Right ventricle myocardium superior (tissue), 1 donor: ENCODE measurements around the gene CACNG4. TPM values are rescaled to one million over a fixed set of nuclear protein-coding genes. Genes with fewer than 3 reads are reported as not detected.

Experiments
- ATAC-seq: fragments of 200-7000 bp; cut with Tn5 transposase; one replicate; pipeline ENCODE4 v1.9.1; 2020; ENCODE audit warnings: mild to moderate bottlenecking; ENCODE audit not compliant: poor library complexity
- DNase-seq: peaks from one replicate; pipeline ENCODE4 v3.0.0-alpha.2; 2020
- intact Hi-C: fragments of 100-400 bp; cut with DNase I; formaldehyde crosslinking; loops from one replicate; pipeline ENCODE4 v1.11.2; 2022
- total RNA-seq: library from RNA; stranded (reverse); fragmentation: NEBNext Ultra II Directional; extraction: Animal tissue kit (Norgen Biotek cat#: 25700); gene quantifications from one replicate; pipeline ENCODE4 v1.2.1, GENCODE V29; 2021
- donor health status: DM: no; HTN: yes; CAD: no; lungs with severe emphysema.

Gene CACNG4
- total RNA-seq, 1 donor from 2014 or later = not detected

DNA sequence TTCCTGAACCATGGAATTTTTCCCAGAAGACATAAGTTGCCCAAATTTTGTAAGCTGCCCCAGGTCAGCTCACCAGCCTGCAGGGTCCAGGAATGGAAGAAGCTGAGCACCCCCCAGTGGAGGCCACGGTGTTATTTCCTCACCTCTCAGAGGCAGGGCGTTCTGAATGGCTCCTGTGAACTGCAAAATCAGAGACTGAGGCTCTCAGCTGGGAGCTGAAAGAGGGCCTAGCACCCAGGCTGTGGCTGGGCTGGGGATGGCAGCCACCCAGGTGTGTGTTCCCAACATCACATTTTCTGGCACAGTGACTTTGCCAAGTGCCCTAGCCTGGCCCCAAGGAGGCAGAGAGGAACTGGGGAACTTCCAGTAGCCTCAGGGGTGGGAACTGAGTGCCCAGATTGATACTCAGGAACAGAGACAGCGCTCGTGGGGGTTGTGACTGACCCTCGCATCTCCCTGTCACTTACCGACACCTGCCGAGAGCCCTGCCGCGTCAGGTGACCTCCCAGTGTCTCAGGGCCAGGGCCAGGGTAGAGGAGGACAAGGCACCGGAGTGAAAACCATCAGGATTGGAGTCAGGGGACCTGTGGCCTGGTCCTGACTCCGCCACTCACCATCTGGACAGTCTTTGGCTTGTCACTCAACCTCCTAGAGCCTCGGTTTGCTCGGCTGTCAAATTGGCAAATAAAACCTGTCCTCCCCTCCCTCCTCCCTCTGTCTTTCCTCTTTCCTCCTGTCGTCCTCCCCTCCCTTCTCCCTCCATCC lies 11.3 kb downstream of the CACNG4 start:
- ATAC-seq = peak; percentile 63
- peak; percentile 61 for DNase-seq
- intact Hi-C loops = no loop called here

DNA sequence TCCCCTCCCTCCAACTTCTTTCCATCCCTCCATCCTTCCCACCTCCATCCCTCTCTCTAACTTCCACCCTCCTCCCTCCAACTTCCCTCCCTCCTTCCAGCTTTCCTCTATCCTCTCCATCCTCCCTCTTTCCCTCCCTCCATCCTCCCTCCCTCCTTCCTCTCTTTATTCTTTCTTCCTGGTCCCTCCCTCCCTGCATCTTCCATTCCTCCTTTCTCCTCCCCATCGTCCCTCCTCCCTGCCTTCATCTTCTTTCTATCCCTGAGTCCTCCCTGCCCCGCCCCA lies 11.8 kb downstream of the CACNG4 start:
- no peak for DNase-seq
- no peak for ATAC-seq
- intact Hi-C loops = no loop called here

DNA sequence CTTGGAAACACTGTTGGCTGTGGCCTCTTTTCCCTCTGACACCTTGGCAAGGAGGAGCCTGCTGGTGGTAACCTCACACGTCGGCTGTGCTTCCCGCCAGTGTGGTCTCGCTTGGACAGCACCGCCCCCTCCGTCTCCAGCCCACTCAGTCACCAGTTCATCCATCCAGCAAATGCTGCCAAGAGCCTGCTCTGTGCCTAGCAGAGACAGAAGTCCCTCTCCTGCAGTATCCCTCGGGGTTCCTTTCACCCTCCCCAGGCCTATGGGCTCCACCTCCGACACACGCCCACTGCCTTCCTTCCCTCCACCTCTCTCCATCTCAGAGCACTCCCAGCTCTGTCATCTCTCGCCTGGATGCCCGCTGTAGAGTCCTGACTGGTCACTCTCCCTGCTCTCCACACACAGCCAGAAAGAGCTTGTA lies 12.3 kb downstream of the CACNG4 start:
- intact Hi-C loops = no loop called here
- ATAC-seq (peak; percentile 26), DNase-seq (peak; percentile 50)

DNA sequence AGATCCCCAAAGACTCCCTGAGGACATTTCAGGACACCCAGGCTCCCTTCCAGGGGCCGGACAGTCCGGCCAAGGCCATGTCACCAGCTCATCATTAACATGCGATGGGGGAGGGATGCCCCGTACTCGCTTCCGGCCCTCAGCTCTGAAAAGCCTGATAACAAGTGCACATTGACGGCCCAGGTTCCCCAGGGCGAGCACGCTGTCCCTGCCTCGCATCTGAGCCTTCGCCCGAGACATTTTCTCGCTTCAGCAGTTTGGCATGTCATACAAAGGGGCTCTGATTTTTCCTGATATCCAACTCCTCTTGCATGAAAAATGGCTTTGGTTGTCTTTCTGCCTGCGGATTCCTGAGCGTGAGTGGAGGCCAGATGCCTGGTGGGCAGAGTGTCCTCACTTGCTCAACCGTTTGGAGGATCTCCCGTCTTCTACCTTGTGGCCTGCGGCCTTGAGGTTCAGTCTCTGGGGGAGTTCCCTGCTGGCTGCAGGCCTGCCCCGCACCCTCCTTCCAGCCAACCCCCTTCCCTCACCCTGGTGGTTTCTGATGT lies 14.1 kb downstream of the CACNG4 start:
- intact Hi-C loops = no loop called here
- DNase-seq (peak; percentile 87), ATAC-seq (peak; percentile 93)

DNA sequence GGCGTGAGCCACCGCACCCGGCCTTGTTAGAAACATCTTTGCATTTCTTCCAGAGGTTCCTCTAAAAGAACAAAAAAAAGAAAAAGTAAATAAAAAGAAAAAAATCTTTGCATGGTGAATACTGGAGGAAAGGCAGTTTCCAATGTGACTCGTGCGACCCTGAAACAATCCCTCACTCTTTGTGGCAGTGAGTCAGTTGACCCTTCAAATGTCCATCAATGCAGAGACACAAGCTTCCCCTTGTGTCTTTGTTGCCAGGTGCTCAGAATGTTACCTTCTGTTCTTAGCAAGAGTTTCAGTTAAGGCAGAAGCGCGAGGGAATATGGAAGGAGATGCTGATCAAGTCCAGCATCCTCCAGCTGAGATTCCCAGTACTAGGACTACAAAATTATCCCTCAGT lies 16.4 kb downstream of the CACNG4 start:
- ATAC-seq (no peak), DNase-seq (no peak)
- intact Hi-C loops = no loop called here

DNA sequence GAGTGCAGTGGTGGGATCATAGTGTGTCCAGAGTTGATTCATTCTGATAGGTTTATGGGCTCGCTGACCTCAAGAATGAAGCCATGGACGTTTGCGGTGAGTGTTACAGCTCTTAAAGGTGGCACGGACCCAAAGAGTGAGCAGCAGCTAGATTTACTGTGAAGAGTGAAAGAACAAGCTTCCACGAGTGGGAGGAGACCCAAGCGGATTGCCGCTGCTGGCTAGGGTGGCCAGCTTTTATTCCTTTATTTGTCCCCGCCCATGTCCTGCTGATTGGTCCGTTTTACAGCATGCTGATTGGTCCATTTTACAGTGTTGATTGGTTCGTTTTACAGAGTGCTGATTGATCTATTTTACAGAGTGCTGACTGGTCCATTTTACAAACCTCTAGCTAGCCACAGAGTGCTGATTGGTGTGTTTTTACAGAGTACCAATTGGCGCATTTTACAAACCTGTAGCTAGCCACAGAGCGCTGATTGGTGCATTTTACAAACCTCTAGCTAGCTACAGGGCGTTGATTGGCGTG lies 17.5 kb downstream of the CACNG4 start:
- DNase-seq (no peak), ATAC-seq (no peak)
- intact Hi-C loops = no loop called here

DNA sequence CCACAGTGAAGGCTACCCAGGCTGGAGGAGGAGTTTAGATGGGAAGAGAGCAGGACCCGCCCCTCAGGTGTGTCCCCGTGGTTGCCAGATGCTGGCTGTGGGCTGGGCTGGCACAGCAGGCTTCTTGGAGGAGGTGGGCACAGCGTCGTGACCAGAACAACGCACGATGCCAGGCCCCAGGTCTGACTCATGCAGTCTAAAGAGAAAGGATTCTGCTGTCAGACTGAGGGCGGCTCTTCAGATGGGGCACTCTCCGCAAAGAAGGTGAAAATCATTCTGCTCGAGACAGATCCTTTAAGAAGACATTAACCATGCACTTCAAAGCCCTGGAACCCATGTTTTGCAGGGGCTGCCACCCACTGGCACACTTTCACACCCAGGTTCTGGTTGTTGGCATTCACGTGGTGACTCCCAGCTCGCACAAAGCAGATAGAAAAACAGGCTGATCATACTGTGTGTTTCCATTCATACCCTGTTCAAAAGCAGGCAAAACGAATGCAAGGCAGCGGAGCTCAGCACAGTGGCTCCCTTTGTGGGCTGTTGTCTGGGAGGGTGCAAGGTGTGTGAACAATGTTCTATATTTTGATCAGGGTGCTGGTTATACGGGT lies 19.0 kb downstream of the CACNG4 start:
- intact Hi-C loops = no loop called here
- no peak for ATAC-seq
- no peak for DNase-seq

DNA sequence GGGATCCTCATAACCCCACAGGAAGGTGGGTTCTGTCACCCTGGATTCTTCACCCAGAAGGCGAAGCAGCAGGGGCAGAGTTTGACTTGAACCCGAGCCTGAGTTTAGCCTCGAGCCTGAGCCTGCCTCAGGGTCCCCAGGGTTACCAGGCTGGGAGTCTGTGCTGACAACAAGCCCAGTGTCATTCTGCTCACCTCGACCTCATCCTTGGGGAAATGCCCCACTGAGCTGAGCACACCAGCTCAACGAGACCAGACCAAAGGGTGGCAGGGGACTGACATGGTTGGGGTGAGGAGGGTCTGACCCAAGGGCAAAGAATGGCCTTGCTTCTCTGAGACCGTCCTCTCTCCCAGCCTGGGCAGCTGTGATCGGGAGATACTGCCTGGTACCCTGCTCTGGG lies 20.2 kb downstream of the CACNG4 start:
- DNase-seq (no peak), ATAC-seq (no peak)
- intact Hi-C loops = no loop called here

DNA sequence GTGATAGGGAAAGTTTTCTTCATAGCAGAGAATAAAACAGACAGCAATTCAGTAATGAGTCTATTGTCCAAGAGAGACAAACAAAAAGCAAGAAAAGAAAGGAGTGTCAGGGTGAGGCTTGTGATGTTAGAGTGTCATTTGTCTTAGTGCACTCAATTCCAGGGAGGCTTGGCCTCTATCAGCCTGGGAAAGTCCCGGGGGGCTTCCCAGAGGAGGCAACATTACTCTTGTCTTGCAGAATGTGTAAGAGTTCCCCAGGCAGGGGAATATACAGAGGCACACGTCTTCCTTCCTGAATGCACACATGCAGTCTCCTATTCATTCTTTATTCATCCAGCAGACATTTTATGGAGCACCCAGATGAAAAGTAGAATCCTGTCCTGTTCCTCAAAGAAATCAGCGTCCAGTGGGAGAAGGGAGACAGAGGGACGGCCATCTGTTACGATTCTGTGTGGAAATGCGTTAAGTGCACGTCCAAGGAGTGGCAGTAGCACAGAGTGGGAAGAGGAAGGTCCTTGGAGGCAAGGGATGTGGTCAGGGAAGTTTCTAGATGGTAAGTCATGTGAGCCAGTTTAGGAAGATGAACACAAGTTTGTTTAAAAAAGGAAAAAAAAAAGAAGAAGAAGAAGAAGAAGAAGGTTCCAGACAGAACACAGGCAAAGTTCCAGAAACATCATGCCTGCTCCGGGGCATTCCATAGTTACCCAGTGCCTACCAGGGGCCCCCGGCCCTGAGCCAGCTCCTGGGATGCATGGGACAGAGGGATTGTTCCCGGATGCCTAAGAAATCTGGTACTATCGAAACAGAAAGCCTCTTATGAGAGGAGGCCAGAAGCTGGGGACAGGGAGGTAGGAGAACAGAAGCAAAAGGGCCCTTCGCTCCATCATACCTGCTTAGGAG lies 21.1 kb downstream of the CACNG4 start:
- DNase-seq (no peak), ATAC-seq (no peak)
- intact Hi-C loops = no loop called here

DNA sequence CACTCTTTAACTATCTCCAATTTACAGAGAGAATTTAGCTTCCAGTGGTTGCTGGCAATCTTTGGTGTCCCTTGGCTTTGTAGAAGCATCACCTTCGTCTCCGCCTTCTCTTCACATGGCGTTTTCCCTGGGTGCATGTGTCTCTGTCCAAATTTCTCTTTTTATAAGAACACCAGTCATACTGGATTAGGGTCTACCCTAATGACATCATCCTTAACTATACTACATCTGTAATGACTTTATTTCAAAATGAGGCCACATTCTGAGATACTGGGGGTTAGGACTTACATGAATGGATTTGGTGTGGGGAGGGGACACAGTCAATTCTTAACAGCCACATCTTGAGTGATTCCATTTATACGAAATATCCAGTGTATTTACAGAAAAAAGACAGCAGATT lies 22.2 kb downstream of the CACNG4 start:
- DNase-seq (no peak), ATAC-seq (no peak)
- intact Hi-C loops = no loop called here

DNA sequence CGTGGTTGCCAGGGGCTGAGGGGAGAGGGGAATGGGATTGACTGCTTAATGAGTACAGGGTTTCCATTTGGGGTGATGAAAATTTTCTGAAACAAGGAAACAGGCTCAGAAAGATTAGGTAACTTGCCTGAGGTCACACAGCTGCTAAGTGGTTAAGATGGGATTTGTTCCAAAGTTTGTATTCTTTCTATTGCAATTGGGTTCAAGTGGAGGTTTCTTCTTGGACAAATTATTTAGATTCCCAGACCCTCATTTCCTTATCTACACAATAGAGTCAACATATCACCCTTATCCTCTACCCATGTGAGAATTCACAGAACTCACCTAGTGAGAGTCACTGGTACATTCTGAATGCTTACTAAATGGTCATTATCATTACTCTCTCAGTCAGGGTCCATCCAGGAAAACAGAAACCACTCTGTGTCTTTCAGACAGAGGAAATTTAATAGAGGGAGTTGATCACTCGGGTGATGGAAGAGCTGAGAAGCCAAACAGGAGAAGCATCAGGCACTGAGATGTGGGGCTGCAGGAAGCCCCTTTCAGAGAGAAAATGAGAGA lies 22.6 kb downstream of the CACNG4 start:
- ATAC-seq (no peak), DNase-seq (no peak)
- intact Hi-C loops = no loop called here

DNA sequence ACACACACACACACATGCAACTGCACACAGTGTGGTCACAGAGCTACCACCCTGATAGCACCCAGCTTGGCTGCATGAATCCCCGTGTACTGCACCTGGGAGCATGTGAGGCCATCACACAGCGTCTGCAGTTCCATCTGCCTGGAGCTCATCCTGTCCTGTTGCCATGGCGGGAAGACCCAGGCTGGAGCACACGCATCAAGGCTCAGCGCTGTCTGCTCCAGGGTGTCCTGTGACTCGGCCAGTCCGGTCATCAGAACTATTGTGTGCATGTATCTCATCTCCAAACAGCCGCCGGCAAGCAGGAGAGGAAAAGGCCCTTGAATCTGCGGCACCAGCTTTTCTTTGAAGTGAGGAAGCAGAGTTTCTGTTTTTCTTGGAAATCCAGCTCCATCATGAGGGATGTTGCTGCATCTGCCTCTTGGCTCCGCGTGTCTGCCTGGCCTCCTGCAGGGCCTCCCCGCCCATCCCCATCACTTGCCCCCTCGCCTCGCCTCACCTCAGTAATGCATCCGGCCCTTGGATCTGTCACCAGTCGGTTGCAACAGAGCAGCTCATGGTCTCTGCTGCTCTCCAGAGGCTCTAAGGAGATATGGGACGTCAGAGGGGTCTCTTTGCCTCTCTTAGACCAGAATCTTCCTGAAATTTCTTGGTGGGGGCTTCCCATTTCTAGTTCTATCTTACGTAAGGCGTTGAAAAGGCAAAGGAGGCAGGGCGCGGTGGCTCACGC lies 23.7 kb downstream of the CACNG4 start:
- no peak for ATAC-seq
- DNase-seq = no peak
- intact Hi-C loops = no loop called here

DNA sequence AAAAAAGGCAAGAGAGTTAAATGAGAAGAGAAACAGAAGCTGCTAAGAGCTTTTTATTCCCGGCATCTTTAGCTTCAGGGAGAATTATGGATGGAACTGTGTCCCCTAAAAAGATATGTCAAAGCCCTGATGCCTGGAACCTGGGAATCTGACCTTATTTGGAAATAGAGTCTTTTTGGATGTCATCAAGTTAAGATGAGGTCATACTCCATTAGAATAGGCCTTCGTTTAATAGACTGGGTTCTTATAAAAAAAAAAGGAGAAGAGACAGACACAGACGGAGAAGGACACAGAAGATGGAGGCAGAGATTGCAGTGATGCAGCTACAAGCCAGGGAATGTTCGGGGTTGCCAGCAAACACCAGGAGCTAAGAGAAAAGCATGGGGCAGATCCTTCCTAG lies 24.6 kb downstream of the CACNG4 start:
- intact Hi-C loops = no loop called here
- DNase-seq (no peak), ATAC-seq (no peak)

DNA sequence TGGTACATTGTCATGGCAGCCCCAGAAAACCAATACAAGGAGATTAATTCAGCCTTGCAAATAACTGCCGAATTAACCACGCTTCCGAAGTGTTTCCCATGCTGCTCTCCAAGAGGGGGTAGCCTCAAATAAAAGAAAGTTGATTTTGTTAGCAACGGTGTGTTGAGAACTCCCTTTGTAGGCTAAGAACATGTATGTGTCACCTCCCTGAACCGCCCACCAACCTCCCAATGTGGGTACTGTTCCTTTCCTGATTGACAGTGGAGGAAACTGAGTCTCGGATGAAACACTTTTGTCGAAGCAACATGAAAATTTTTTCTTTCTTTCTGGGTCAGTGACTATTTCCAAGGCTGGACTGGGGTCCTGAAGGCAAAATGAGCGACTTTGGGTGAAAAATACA lies 25.1 kb downstream of the CACNG4 start:
- no peak for DNase-seq
- intact Hi-C loops = no loop called here
- ATAC-seq = no peak

DNA sequence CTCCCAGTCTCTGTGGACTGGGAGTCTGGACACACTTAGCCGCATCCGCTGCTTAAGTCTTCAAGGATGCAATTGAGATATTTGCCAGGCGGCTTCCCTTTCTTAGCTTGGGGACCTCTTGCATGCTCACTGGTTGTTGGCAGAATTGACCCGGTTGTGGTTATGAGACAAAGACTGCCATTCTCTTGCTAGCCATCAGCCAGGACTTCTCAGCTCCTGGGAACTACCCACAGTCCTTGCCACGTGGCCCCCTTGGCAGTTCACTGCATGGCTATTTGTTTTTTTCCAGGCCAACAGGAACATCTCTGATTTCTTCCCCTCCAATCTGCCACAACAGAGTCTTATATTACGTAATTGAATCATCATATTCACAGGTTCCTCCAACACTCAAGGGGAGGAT lies 25.5 kb downstream of the CACNG4 start:
- intact Hi-C loops = no loop called here
- DNase-seq = no peak
- ATAC-seq = no peak

DNA sequence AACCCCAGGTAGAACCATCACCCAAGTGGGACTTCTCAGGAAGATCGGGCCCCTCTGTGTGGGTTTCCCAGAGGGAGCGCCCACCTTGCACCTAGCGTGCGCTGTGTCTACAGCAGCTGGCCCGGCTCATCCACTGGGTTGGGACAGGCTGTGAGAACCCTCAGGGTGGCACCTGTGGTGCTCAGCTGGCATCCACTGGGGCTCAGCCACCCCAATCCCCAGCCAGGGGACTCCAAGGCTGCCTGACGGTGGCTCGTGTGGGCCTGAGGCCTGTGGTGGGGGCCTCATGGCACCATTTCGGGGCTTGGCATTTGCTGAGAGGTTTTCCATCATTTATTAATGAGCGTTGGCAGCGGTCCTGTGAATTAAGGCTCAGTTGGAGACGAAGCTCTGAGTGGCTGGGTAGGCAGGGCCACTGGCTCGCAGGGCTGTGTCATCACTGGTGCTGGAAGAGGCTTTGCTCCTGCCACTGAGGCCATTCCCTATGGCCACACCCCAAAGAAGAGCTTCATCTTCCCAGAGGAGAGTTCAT lies 28.5 kb downstream of the CACNG4 start:
- ATAC-seq = no peak
- intact Hi-C loops = no loop called here

DNA sequence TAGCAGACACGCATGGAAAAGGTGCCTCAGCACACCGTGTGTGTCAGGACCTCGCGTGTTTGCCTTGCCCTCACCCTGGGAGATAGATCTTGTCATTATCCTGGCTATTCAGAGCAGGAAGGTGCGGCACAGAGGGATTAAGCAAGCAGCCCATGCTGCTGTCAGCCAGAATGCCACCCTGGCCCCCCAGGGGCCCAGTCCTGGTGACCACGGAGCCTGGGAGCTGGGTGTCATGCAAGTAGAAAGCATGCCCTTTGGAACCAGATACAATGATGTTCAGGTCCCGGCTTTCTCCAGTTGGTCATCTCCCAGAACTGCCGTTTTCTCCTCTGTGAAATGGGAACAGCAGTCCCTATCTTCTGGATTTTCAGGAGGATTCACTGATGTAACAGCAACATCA lies 29.9 kb downstream of the CACNG4 start:
- intact Hi-C loops = no loop called here
- DNase-seq (no peak), ATAC-seq (no peak)

More for the DNA sequence above, 28.5 kb downstream of the CACNG4 start:
- no peak for DNase-seq

DNA sequence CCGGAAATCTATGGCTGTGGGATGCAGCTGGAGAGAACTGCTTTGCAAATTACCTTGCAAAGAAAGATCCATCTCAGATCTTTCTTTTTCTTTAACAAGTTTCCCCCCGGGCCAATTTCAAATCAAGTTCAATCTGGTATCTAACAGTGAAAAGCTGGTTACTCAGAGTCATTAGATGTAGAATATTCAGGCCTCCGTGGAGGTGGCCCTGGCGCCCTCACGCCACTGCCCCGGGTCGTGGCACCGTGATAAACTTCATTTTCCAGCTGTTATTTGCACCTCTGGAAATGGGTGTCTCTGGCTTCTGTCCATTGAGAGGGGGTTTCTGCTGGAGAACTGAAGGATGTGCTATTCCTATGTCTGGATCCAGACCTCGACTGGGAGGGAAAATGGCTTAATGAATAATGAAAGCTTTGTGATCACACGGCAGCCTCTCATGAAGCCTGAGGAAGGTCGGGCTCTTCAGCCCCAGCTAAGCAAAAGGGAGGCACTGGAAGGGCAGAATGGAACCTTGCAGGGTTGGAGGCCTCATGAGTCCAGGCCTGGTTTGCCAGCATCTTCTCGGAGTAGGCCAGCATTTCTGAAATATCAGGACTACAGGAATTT lies 30.5 kb downstream of the CACNG4 start:
- intact Hi-C loops = no loop called here
- DNase-seq = no peak
- ATAC-seq = no peak
